SK-N-SH (cell line): ENCODE measurements around the gene NXNL2. TPM values are rescaled to one million over a fixed set of nuclear protein-coding genes. Genes with fewer than 3 reads are reported as not detected.

ENCODE experiments used
- CTCF ChIA-PET: fragments of 300-600, 350-600 bp; formaldehyde crosslinking; extraction: SDS; loops from one replicate; lab custom pipeline; 2021; lab: Yijun Ruan, JAX
- POLR2A ChIA-PET: fragments of 350-600 bp; sonication (Branson Sonifier 250); formaldehyde crosslinking; extraction: SDS; loops from one replicate; lab custom pipeline; 2020; ENCODE audit warnings: antibody characterized with exemption, inconsistent platforms; lab: Yijun Ruan, JAX
- DNase-seq: peaks from one replicate; pipeline ENCODE4 v3.0.0; 2012
- H2AFZ ChIP-seq: fragments of 200-600 bp; sonication (generic); 2 replicates; pipeline ENCODE4 v1.8.1; 2016; ENCODE audit warnings: antibody characterized with exemption, mild to moderate bottlenecking, low read depth
- H3F3A ChIP-seq: fragments of 200-600 bp; sonication (generic); replicated peaks from 2 replicates; pipeline ENCODE3; 2016; ENCODE audit warnings: antibody characterized with exemption, mild to moderate bottlenecking; ENCODE audit not compliant: insufficient read depth
- H3K27ac ChIP-seq, 2 experiments: fragments of 200-500 bp in 1 of 2; fragments of 200-600 bp in 1 of 2; sonication (Bioruptor generic) in 1 of 2; sonication (generic), shearing (Covaris generic) in 1 of 2; 2 replicates each; pipeline versions ENCODE4 v1.5.1 to v1.6.1; 2014 to 2016; ENCODE audit warnings: low read depth in 2 of 2, inconsistent platforms in 1 of 2, low read length in 1 of 2, mild to moderate bottlenecking in 1 of 2, mixed read lengths in 1 of 2
- H3K27me3 ChIP-seq: fragments of 200-600 bp; sonication (generic), shearing (Covaris generic); 2 replicates; pipeline ENCODE4 v1.6.1; 2016; ENCODE audit warnings: mixed run types; ENCODE audit not compliant: insufficient read depth
- H3K36me3 ChIP-seq, 2 experiments: fragments of 200-500 bp in 1 of 2; fragments of 200-600 bp in 1 of 2; sonication (Bioruptor generic) in 1 of 2; sonication (generic) in 1 of 2; replicated peaks in 1 of 2; 2 replicates each; pipeline versions ENCODE3 to v1.5.1; 2014 to 2016; ENCODE audit warnings: low read length in 1 of 2, mild to moderate bottlenecking in 1 of 2; ENCODE audit not compliant: insufficient read depth in 2 of 2, control insufficient read depth in 1 of 2
- H3K4me1 ChIP-seq, 2 experiments: fragments of 200-500 bp in 1 of 2; fragments of 200-600 bp in 1 of 2; sonication (Bioruptor generic) in 1 of 2; sonication (generic), shearing (Covaris generic) in 1 of 2; 2 replicates each; pipeline versions ENCODE4 v1.5.1 to v1.6.1; 2014 to 2016; ENCODE audit warnings: low read depth in 1 of 2, low read length in 1 of 2, mixed run types in 1 of 2; ENCODE audit not compliant: insufficient read depth in 2 of 2, control insufficient read depth in 1 of 2
- H3K4me2 ChIP-seq: fragments of 200-600 bp; sonication (generic), shearing (Covaris generic); 2 replicates; pipeline ENCODE4 v1.6.1; 2017; ENCODE audit warnings: mixed run types
- H3K4me3 ChIP-seq, 2 experiments: fragments of 200-500 bp in 1 of 2; fragments of 200-600 bp in 1 of 2; sonication (Bioruptor generic) in 1 of 2; sonication (generic), shearing (Covaris generic) in 1 of 2; 2 replicates each; pipeline versions ENCODE4 v1.5.1 to v1.8.1; 2014 to 2016; ENCODE audit warnings: low read depth in 2 of 2, inconsistent platforms in 1 of 2, low read length in 1 of 2, mild to moderate bottlenecking in 1 of 2, mixed read lengths in 1 of 2, moderate library complexity in 1 of 2
- H3K79me2 ChIP-seq: fragments of 200-600 bp; sonication (generic); 2 replicates; pipeline ENCODE4 v1.8.1; 2017; ENCODE audit warnings: mild to moderate bottlenecking; ENCODE audit not compliant: insufficient read depth
- H3K9ac ChIP-seq: fragments of 200-600 bp; sonication (generic); 2 replicates; pipeline ENCODE4 v1.6.1; 2017; ENCODE audit warnings: mixed run types
- H3K9me2 ChIP-seq: fragments of 200-600 bp; sonication (generic); 2 replicates; pipeline ENCODE4 v1.6.1; 2017; ENCODE audit warnings: mixed run types
- H3K9me3 ChIP-seq: fragments of 200-600 bp; sonication (generic); 2 replicates; pipeline ENCODE4 v1.6.1; 2017; ENCODE audit warnings: mixed run types, mild to moderate bottlenecking, moderate library complexity
- H4K20me1 ChIP-seq: fragments of 200-600 bp; sonication (generic); 2 replicates; pipeline ENCODE4 v1.6.1; 2017; ENCODE audit warnings: mild to moderate bottlenecking, mixed run types; ENCODE audit not compliant: insufficient read depth
- ELF1 ChIP-seq: IDR thresholded peaks from 2 replicates; pipeline ENCODE4 v1.4.0; 2012
- EZH2phosphoT487 ChIP-seq: fragments of 200-600 bp; sonication (generic); IDR thresholded peaks from 2 replicates; pipeline ENCODE4 v1.6.1; 2017; ENCODE audit warnings: low read depth, mixed run types, mild to moderate bottlenecking, antibody characterized with exemption, moderate library complexity, borderline replicate concordance
- FOXJ3 ChIP-seq: sonication (generic); formaldehyde crosslinking; IDR thresholded peaks from 2 replicates; pipeline ENCODE4 v1.5.1; 2020; ENCODE audit warnings: mild to moderate bottlenecking, missing genetic modification reagents
- FOXM1 ChIP-seq: IDR thresholded peaks from 2 replicates; pipeline ENCODE4 v1.4.0; 2012; ENCODE audit warnings: low read depth, mild to moderate bottlenecking
- MEF2A ChIP-seq: IDR thresholded peaks from 2 replicates; pipeline ENCODE4 v1.4.0; 2012; ENCODE audit warnings: low read depth, borderline replicate concordance
- MXI1 ChIP-seq: IDR thresholded peaks from 2 replicates; pipeline ENCODE4 v1.6.1; 2012; ENCODE audit warnings: mild to moderate bottlenecking, low read depth, low read length, improper control_type of control experiment
- NRF1 ChIP-seq: IDR thresholded peaks from 2 replicates; pipeline ENCODE4 v1.6.1; 2012; ENCODE audit warnings: low read depth, mild to moderate bottlenecking, low read length
- RCOR1 ChIP-seq: fragments of 150-350 bp; IDR thresholded peaks from 2 replicates; pipeline ENCODE4 v1.6.1; 2017; ENCODE audit warnings: antibody characterized with exemption, low read length
- REST ChIP-seq: IDR thresholded peaks from 2 replicates; pipeline ENCODE4 v1.6.1; 2012; ENCODE audit warnings: mild to moderate bottlenecking, low read depth, low read length, moderate library complexity
- RXRA ChIP-seq: IDR thresholded peaks from 2 replicates; pipeline ENCODE4 v1.4.0; 2012; ENCODE audit warnings: low read depth, mild to moderate bottlenecking, borderline replicate concordance
- TCF12 ChIP-seq: IDR thresholded peaks from 2 replicates; pipeline ENCODE4 v1.4.0; 2012
- TEAD4 ChIP-seq: IDR thresholded peaks from 2 replicates; pipeline ENCODE4 v1.4.0; 2012; ENCODE audit warnings: mild to moderate bottlenecking, borderline replicate concordance; ENCODE audit not compliant: insufficient read depth
- WGBS: methylation state at CpG from one replicate; pipeline ENCODE4 v1.1.6; 2017; ENCODE audit warnings: low lambda C conversion rate; 5-methylcytosine and 5-hydroxymethylcytosine counted together
- polyA plus RNA-seq, 3 experiments: library from polyadenylated mRNA; depleted of rRNA; stranded (reverse); fragments of >200 nt; gene quantifications; 2 replicates each; pipeline ENCODE4 v1.2.3, GENCODE V29; 2012
- TF ChIP-seq, protein P1 (sequence below): IDR thresholded peaks from 2 replicates; pipeline ENCODE4 v1.4.0; 2012; ENCODE audit warnings: low read depth
- TF ChIP-seq, protein P2 (sequence below): fragments of 150-350 bp; IDR thresholded peaks from 2 replicates; pipeline ENCODE4 v1.6.1; 2016; ENCODE audit warnings: mild to moderate bottlenecking, low read depth, low read length

Gene NXNL2
- polyA plus RNA-seq, 1 of the 3 experiments (the other 2 are of a cell fraction): 3.1 TPM

DNA sequence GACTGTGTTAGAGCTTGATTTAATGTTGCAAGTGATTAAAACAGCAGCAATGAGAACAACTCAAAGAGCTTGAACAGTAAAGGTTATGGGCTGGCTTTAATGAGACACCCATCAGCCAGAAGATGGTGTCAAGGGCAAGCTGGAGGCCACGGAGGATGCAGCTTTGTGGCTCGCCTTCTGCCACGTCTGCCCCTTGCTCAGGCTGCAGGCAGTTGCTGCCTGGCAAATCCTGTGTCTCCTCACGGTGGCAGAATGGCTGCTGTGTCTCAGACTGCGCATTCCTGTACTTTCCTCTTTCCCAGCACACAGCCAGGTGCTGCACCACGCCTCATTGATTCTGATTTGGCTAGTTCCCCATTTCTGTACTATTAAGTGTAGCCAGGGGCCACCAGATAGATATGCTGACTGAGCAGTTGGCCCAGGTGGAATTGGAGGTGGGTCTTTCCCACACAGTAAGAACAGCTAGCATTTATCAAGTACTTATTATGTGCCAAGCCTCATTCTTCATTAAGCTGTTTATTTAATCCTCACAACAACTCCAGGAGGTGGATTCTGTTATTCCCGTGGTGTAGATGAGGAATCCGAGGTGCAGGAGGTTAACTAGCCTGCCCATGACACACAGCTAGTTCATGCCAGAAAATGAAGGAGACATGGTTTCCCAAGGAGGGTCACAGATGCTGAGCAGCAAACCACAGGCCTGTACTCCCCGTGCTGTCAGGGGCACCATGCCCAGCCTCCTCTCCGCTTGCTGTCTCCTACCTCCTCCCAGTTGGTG is 3.5 kb downstream of the NXNL2 start:
- Histone ChIP-seq H3K36me3 (no peaks in the 10 kb centered on the region), H3K4me3 (no peak overlapping the region), H3K27ac (no peak overlapping the region; a peak in 1 of 4 replicates), H3K4me2 (no peak overlapping the region), H3K79me2 (peaks cover 28% of the 10 kb centered on the region; the same call in 1 of the 2 replicates), H3K9me2 (no peaks in the 10 kb centered on the region), H2AFZ (no peak overlapping the region), H3K27me3 (no peaks in the 10 kb centered on the region), H4K20me1 (peaks cover 4% of the 10 kb centered on the region; the same call in 1 of the 2 replicates), H3K9me3 (no peaks in the 10 kb centered on the region), H3F3A (peaks cover 12% of the 10 kb centered on the region), H3K4me1 (peaks cover 8 to 24% of the 10 kb centered on the region in 2 experiments; a peak in 2 of 4 replicates), H3K9ac (no peak overlapping the region)
- WGBS: 93% methylated on average over 9 of the region's 10 CpGs
- ChIA-PET CTCF (interaction anchor here (1.1 to 1.6 kb wide), 2 partner anchors 20 to 432 kb away, joined by 3 read pairs; no protein-coding TSS in a partner anchor), POLR2A (no interaction called here)
- TF ChIP-seq TCF12: no peak
- TF ChIP-seq, protein P1, sequence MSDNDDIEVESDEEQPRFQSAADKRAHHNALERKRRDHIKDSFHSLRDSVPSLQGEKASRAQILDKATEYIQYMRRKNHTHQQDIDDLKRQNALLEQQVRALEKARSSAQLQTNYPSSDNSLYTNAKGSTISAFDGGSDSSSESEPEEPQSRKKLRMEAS: no peak
- TF ChIP-seq TEAD4: no peak
- no peak for TF ChIP-seq EZH2phosphoT487
- TF ChIP-seq NRF1: no peak
- TF ChIP-seq FOXM1: no peak
- TF ChIP-seq RCOR1: no peak
- TF ChIP-seq MXI1: no peak
- TF ChIP-seq ELF1: no peak
- no peak for TF ChIP-seq REST
- TF ChIP-seq FOXJ3 (CRISPR knock-in tag): no peak
- no peak for TF ChIP-seq MEF2A
- TF ChIP-seq, protein P2, sequence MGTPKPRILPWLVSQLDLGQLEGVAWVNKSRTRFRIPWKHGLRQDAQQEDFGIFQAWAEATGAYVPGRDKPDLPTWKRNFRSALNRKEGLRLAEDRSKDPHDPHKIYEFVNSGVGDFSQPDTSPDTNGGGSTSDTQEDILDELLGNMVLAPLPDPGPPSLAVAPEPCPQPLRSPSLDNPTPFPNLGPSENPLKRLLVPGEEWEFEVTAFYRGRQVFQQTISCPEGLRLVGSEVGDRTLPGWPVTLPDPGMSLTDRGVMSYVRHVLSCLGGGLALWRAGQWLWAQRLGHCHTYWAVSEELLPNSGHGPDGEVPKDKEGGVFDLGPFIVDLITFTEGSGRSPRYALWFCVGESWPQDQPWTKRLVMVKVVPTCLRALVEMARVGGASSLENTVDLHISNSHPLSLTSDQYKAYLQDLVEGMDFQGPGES: no peak
- TF ChIP-seq RXRA: no peak
- no peak for DNase-seq
